22Rv1 (cell line): ENCODE data around the gene A1CF.

Experiments
- CTCF ChIP-seq: fragments of 450-650 bp; IDR thresholded peaks from 2 replicates; pipeline ENCODE4 v1.5.1; 2017; ENCODE audit warnings: mild to moderate bottlenecking
- ZFX ChIP-seq: fragments of 450-650 bp; IDR thresholded peaks from 2 replicates; pipeline ENCODE4 v1.6.1; 2017; ENCODE audit warnings: antibody characterized with exemption, borderline replicate concordance

GRCh38 chr10:50798297-50798696 is 87.1 kb downstream of the A1CF start:
- no peak for TF ChIP-seq CTCF
- TF ChIP-seq ZFX = no peak
